ENCODE data around the gene FRMD4B. TPM values are rescaled to one million over a fixed set of nuclear protein-coding genes. Genes with fewer than 3 reads are reported as not detected.

The FRMD4B gene
- total and polyA plus RNA-seq, 9 donors = 4.2 to 42.0 (median 16.3) TPM

- peak overlapping the region in 1 of 2 donors; percentile 60 for H3K27ac ChIP-seq
- intact Hi-C loops (cut with DNase I) = no loop called here
- TF ChIP-seq EP300 (IDR thresholded peaks at IDR 0.05) = no peak
- TF ChIP-seq CTCF (IDR thresholded peaks at IDR 0.05) = no peak
- no peak for TF ChIP-seq POLR2A (IDR thresholded peaks at IDR 0.05)
- peaks cover 5% of the 10 kb centered on the region for H3K4me1 ChIP-seq (ENCODE audit: insufficient read depth)
- no peaks in the 10 kb centered on the region for H3K36me3 ChIP-seq
- peak in 4 of 5 donors; percentile 24 to 43 (median 38) for DNase-seq
- H3K27me3 ChIP-seq = no peaks in the 10 kb centered on the region
- WGBS, 3 donors = 7 to 23% (median 18%) methylated on average over 4 of the region's 4 CpGs
- no peak overlapping the region for H3K4me3 ChIP-seq
- H3K9me3 ChIP-seq = no peaks in the 10 kb centered on the region
These were observed 65.0 kb downstream of the FRMD4B start for GRCh38 chr3:69320871-69321271.

DNA sequence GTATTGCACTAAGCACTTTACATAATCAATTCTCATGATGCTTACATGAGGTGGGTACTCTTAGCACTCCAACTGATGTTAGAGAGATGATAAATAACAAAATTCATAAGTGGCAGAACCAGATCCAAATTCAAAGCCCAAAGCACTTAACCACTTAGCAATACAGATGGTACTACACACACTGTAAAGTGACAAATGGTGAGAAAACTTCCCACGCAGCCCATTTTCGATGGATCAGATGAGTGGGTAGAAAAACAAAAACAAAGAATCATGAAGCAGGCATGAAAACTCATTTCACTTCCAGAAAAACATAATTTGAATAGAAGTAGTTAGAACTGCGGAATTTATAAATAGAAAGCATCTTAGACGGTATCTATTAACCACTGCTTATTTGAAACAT, 66.2 kb downstream of the FRMD4B start:
- DNase-seq = no peak
- H3K36me3 ChIP-seq = no peaks in the 10 kb centered on the region
- H3K27me3 ChIP-seq = no peaks in the 10 kb centered on the region
- intact Hi-C loops (cut with DNase I) = no loop called here
- H3K9me3 ChIP-seq = no peaks in the 10 kb centered on the region
- no peak overlapping the region for H3K4me3 ChIP-seq
- H3K4me1 ChIP-seq (ENCODE audit: insufficient read depth) = peaks cover 5% of the 10 kb centered on the region
- no peak overlapping the region for H3K27ac ChIP-seq
- no peak for TF ChIP-seq CTCF (IDR thresholded peaks at IDR 0.05)
- no peak for TF ChIP-seq POLR2A (IDR thresholded peaks at IDR 0.05)
- no peak for TF ChIP-seq EP300 (IDR thresholded peaks at IDR 0.05)
- WGBS, 3 donors = 20 to 40% (median 39%) methylated on average over 4 of the region's 4 CpGs

DNA sequence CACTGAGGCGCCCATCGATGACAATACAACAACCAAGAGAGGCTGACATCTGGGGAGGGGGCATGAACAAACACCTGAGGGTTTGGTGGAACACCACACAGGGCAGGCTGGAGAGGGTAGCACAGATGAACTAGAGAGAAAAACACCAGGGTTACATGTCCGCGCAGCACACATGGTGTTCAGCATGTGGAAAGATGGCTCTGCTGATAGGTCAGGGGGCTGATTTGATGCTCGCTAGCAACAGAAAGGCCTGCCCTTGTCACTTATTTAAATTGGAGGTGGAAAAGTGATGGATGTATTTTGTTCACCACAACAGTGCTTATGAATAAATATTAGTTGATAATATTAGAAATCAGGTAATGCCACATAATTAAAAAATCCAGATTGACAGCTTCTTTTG, 67.5 kb downstream of the FRMD4B start:
- no peaks in the 10 kb centered on the region for H3K9me3 ChIP-seq
- WGBS, 3 donors = 92 to 98% (median 97%) methylated on average over 5 of the region's 5 CpGs
- intact Hi-C loops (cut with DNase I) = no loop called here

GRCh38 chr3:69313251-69313650, 72.6 kb downstream of the FRMD4B start:
- Histone ChIP-seq H3K4me3 (no peak overlapping the region), H3K27ac (no peak overlapping the region), H3K9me3 (no peaks in the 10 kb centered on the region), H3K36me3 (no peaks in the 10 kb centered on the region), H3K4me1 (ENCODE audit: insufficient read depth) (no peaks in the 10 kb centered on the region), H3K27me3 (no peaks in the 10 kb centered on the region)
- TF ChIP-seq POLR2A (IDR thresholded peaks at IDR 0.05) = no peak
- no peak for TF ChIP-seq CTCF (IDR thresholded peaks at IDR 0.05)
- TF ChIP-seq EP300 (IDR thresholded peaks at IDR 0.05) = no peak
- WGBS, 3 donors = 70 to 82% (median 72%) methylated on average over 4 of the region's 4 CpGs
- no peak for DNase-seq
- intact Hi-C loops (cut with DNase I) = no loop called here

More for the DNA sequence above, 67.5 kb downstream of the FRMD4B start:
- TF ChIP-seq POLR2A (IDR thresholded peaks at IDR 0.05) = no peak
- no peak for TF ChIP-seq CTCF (IDR thresholded peaks at IDR 0.05)
- TF ChIP-seq EP300 (IDR thresholded peaks at IDR 0.05) = no peak
- Histone ChIP-seq H3K27me3 (no peaks in the 10 kb centered on the region), H3K36me3 (no peaks in the 10 kb centered on the region), H3K4me3 (no peak overlapping the region), H3K4me1 (ENCODE audit: insufficient read depth) (peaks cover 5% of the 10 kb centered on the region), H3K27ac (no peak overlapping the region)
- DNase-seq = no peak

Measured in ovary (tissue), 9 donors.